NCI-H446 treated with DMSO at 0.1 percent for 48 hours (cell line): ENCODE results near the gene TMEM45B.
"Not testable (repeated sequence)": the region's sequence is repeated elsewhere in the genome, so short reads cannot be mapped to it uniquely, and the experiment has no call there.

Source experiments
- DNase-seq: peaks from one replicate; lab custom pipeline; 2025; lab: John Stamatoyannopoulos, UW

The TMEM45B gene

GRCh38 chr11:129852125-129852740 lies 36.6 kb downstream of the TMEM45B start:
- no peak for DNase-seq

DNA sequence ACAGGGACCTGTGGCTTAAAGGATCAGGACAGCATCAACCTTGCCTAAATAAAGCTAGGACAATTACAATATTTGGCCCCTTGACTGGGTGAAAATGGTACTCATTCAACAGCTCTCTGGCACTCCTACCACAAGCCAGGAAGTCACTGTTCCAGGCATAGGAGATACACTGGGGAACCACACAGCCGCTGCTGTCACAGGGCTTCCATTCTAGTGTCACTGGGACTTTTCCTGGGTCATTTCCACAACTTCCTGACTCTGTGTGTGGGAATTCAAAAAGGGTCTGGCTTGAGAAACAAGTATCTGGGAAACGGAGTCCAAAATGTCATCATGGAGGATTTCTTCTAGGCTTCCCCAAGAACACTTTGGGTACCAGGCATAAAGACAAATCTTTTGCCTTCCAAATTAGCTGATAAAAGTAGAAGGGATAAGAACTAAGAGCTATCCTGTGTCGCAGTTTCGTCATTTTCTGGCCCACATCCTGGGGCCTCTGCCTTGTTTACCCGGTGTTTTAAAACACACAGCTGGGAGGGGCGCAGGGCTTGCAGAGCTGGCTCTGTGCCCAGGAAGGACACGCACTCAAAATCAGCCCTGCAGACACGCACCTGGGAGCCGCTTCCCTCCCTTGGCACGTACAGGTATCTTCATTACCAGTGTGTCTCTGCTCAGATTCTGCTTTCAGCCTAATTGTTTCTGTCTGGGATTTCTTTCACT lies 38.0 kb downstream of the TMEM45B start:
- no peak for DNase-seq

DNA sequence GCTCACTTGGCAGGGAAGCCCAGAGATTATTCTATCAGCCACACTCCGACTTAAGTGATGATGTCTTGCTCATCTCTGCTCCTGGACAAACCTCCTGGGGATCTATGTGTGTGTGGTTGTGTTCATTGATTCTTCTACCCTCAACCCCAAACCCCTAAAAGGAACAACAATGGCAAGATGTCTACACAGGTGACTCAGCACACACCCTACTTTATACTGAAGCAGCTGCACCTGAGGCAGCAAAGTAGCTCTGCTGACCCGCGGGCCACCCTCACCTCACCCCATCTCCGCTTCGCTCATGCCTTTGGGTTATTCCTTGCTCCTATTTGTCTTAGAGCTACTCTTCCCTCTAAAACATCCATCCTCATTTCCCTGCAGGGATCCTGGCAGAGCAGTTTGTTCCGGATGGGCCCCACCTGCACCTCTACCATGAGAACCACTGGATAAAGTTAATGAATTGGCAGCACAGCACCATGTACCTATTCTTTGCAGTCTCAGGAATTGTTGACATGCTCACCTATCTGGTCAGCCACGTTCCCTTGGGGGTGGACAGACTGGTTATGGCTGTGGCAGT lies 38.7 kb downstream of the TMEM45B start:
- DNase-seq, result no peak

DNA sequence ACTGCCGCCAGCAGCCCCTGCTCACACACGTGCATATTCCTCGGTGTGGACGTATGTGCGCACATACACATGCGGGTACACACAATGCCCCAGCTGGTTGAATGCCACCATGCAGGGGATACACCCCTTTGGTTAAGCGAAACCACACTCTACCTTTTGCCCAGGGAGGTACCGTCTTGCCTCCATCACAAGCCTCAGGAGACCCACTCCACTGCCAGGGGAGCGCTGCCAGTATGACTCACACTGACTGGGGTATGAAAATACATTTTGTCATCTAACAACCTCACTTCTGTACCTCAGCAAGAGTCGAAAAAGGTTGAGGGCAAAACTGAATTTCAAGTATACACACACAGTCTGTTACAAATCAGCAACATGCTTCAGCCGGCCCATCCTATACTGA lies 39.4 kb downstream of the TMEM45B start:
- no peak for DNase-seq

- no peak for DNase-seq
Observed at GRCh38 chr11:129856036-129856435, 40.4 kb downstream of the TMEM45B start.

- DNase-seq, result no peak
Observed at GRCh38 chr11:129861702-129862522, 46.3 kb downstream of the TMEM45B start.

DNA sequence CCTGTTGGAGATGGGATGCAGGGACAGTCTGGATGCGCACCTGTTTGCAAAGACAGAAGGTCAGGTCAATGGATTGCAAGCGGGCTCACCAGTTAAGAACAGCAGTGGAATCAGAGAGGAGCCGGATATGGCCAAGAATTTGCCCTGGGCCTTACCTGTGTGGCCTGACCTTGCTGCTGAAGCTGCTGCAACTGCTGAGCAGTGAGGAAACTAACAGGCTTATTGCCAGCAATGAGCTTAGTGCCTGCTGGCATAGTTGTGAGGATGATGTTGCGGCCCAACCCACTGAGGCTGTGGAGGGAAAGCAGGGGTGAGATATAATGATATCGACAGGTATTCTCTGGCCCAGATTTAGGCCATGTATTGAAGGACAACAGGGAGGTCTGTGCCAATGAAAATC lies 49.2 kb downstream of the TMEM45B start:
- no peak for DNase-seq

DNA sequence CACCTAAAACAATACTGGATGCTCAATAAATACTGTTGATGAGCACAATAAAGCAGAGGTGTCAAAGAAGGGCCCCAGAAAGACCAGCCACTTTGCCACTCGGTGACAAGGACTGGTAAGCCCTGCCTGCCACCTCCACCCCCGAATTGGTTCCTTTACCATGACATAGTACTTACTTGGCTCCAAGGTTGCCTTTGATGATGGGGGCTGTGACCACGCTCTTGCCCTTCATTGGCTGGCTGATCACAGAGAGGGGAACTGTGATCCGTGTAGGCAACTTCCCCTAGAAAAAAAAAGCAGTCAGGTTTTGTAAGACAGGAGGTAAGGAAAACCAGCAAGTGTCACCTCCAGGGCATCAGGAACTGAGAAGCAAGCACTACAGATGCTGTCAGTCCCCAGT lies 50.1 kb downstream of the TMEM45B start:
- DNase-seq, result no peak

GRCh38 chr11:129866311-129866710 lies 50.7 kb downstream of the TMEM45B start:
- DNase-seq, result no peak

DNA sequence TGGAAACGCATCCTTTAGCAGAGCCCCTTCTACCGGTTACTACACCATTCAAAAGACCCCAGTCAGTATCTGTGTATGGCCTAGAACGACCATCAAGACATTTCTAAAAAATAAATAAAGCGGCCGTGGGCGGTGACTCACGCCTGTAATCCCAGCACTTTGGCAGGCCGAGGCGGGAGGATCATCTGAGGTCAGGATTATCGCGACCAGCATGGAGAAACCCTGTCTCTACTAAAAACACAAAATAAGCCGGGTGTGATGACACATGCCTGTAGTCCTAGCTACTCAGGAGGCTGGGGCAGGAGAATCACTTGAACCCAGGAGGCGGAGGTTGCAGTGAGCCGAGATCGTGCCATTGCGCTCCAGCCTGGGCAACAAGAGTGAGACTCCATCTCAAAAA lies 53.0 kb downstream of the TMEM45B start:
- DNase-seq, result not testable (repeated sequence)

DNA sequence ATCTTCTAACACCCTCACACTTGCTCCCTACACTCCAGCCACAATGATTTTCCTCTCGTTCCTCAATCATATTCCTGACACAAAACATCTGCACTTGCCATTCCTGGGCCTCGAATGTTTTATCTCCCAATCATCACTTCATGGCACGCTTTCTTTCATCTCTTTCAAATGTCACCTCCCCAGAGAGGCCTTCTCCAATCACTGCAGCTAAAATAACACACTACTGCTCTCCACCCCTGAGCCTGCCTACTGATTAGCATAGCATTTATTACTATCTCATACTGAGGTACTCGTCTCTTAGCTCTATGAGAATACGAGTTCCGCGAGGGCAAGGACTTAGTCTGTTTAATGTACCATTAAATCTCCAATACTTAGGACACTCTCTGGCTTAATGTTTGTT lies 56.3 kb downstream of the TMEM45B start:
- DNase-seq, result no peak

GRCh38 chr11:129880311-129880710 lies 64.7 kb downstream of the TMEM45B start:
- DNase-seq, result no peak

DNA sequence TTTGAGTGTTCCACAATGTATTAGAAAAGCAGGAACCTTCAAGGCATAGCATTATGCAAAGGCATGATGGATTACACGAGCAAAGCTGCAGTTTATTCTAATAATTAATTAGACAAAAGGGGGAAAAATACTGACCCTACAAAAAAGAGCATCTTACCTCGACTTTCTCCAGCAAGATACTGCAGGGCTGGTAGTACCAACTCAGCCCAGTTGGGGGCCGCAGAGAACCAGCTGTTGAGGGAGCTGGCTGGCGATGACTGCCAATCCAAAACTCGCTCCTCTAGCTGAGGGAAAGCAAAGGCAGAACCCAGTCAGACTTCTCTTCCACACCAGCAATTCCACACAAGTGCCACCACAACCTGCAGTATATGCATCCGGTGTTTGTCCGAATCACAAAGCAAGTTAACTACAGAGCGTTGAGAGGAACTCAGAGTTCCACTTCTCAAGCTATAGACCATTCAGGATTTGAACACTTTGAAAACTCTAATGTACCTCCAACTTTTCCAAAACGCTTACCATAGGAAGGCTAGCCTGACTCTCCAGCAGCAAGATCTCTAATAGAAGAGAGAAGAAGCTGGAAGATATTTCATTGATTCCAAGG lies 66.0 kb downstream of the TMEM45B start:
- no peak for DNase-seq

DNA sequence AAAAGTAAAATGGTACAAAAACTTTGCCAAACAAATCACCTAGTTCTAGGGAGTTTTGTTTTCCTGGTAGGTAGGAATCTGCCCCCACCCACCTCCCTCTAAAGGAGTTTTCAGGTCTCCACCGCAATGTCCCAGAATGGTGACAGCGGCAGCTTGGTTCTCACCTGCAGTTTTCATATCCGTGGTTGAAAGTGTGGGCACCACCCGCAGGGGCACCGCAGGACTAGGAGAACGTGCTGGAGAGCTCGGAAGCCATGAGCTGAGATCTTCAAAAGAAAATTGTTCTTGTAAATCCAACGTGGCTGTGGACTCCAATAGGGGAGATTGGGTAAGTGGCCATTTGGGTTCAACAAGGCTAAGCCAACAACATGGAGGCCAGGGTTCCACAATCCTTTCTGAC lies 68.9 kb downstream of the TMEM45B start:
- DNase-seq, result no peak

DNA sequence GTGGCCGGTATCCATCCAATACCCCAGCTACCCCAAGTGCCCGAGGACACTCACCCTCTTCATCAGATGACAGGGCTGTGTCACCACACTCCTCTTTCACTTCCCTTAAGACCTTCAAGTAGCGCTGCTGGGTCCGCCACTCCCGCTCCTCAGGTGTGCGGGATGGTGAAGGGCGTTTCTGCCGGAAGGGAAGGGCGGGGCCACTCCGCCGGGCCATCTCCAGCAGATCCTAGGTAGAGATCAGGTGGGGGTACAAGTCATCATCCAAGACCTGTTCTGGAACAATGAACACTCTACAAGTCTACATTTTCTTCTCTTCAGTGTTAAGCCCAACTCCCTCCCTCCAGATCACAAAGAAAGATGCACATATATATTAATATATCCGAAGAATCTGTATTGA lies 69.7 kb downstream of the TMEM45B start:
- no peak for DNase-seq

DNA sequence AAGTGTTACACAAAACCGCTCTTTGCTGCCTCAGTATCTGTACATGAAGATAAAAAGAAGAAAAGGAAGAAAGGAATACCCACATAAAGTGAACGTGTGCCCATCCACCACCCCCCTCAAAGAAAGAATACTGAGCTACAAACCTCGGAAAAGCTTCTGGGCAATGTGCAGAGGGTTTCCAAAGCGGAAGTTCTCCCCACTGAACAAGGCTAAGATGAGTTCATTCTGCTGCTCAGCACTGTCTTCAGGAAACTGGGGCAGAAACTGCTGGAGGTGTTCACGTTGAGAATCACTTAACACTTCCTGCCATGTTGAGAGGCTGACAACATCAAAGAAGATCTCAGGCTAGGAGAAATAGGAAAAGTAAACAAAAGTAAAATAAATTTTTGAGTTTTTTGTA lies 72.8 kb downstream of the TMEM45B start:
- no peak for DNase-seq

- no peak for DNase-seq
Observed at GRCh38 chr11:129894278-129895125, 78.9 kb downstream of the TMEM45B start.

- DNase-seq, result peak; percentile 53
Observed at GRCh38 chr11:129895126-129896041, 79.7 kb downstream of the TMEM45B start, which contains the start of gene NFRKB. NFRKB (minus strand) TSS chr11:129895578; CDS start chr11:129892849, 2,729 bp downstream.

GRCh38 chr11:129896062-129896461 lies 80.4 kb downstream of the TMEM45B start:
- no peak for DNase-seq

DNA sequence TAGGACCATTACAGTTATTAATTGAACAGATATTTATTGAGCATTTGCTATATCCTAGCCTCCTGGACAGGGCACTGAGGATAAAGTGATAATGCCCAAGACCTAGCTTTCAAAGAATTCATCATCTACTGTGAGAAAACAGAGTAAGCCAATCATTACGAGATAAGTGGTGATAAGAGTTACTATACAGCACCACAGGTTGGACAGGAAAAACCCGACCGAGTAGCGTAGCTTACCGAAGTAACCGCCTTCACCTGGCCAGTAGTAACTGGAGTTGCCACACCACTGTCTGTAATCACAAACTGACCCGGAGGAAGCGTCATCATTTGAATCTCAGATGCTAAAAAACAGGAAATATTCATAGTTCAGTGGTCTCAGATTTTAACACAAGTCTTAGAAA lies 89.8 kb downstream of the TMEM45B start:
- no peak for DNase-seq
